ENCODE results near the gene IQSEC1.

GRCh38 chr3:13111873-13112520 is 38.8 kb upstream of the IQSEC1 start:
- TF ChIP-seq, protein P1, sequence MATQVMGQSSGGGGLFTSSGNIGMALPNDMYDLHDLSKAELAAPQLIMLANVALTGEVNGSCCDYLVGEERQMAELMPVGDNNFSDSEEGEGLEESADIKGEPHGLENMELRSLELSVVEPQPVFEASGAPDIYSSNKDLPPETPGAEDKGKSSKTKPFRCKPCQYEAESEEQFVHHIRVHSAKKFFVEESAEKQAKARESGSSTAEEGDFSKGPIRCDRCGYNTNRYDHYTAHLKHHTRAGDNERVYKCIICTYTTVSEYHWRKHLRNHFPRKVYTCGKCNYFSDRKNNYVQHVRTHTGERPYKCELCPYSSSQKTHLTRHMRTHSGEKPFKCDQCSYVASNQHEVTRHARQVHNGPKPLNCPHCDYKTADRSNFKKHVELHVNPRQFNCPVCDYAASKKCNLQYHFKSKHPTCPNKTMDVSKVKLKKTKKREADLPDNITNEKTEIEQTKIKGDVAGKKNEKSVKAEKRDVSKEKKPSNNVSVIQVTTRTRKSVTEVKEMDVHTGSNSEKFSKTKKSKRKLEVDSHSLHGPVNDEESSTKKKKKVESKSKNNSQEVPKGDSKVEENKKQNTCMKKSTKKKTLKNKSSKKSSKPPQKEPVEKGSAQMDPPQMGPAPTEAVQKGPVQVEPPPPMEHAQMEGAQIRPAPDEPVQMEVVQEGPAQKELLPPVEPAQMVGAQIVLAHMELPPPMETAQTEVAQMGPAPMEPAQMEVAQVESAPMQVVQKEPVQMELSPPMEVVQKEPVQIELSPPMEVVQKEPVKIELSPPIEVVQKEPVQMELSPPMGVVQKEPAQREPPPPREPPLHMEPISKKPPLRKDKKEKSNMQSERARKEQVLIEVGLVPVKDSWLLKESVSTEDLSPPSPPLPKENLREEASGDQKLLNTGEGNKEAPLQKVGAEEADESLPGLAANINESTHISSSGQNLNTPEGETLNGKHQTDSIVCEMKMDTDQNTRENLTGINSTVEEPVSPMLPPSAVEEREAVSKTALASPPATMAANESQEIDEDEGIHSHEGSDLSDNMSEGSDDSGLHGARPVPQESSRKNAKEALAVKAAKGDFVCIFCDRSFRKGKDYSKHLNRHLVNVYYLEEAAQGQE (IDR thresholded peaks at IDR 0.05; ENCODE audit: low read depth), result no peak
- no peak for TF ChIP-seq EP300 (IDR thresholded peaks at IDR 0.05; ENCODE audit: borderline replicate concordance)
- no peak for TF ChIP-seq TAF1 (IDR thresholded peaks at IDR 0.05; ENCODE audit: low read depth)
- TF ChIP-seq CEBPB (IDR thresholded peaks at IDR 0.05), result no peak
- no peak for TF ChIP-seq NFIC (IDR thresholded peaks at IDR 0.05)
- TF ChIP-seq CREB1 (IDR thresholded peaks at IDR 0.05; ENCODE audit: low read depth), result no peak
- no peak for TF ChIP-seq USF1 (IDR thresholded peaks at IDR 0.05)
- no peak for TF ChIP-seq FOXM1 (IDR thresholded peaks at IDR 0.05; ENCODE audit: borderline replicate concordance, low read depth)
- TF ChIP-seq ZBTB7A (IDR thresholded peaks at IDR 0.05; ENCODE audit: low read depth), result no peak

All from Ishikawa (cell line).